Stimulated activated CD8-positive, alpha-beta memory T cell treated with anti-CD3 and anti-CD28 coated beads, Interleukin-4, amount 100 ng/mL, for 1 hour (primary cell): ENCODE data around the gene STX8.
A peak's percentile ranks its signal among the peaks of the same experiment; 100 is the strongest.
"Not testable (repeated sequence)": the region's sequence is repeated elsewhere in the genome, so short reads cannot be mapped to it uniquely, and the experiment has no call there.

Source experiments
- DNase-seq, 2 donors: peaks; one replicate each; pipeline ENCODE4 v3.0.0-alpha.2; 2020; ENCODE audit warnings: low read depth in 2 of 2, low spot score in 1 of 2

The STX8 gene, protein sequence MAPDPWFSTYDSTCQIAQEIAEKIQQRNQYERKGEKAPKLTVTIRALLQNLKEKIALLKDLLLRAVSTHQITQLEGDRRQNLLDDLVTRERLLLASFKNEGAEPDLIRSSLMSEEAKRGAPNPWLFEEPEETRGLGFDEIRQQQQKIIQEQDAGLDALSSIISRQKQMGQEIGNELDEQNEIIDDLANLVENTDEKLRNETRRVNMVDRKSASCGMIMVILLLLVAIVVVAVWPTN

GRCh38 chr17:9575381-9576101 is at the start of gene STX8:
Gene STX8 (minus strand): TSS chr17:9575820. CDS start chr17:9575808, 12 bp downstream.
- DNase-seq, result peak; percentile 55 to 57

- DNase-seq, result no peak
These were observed 47.3 kb upstream of the STX8 start for GRCh38 chr17:9622961-9623360.

DNA sequence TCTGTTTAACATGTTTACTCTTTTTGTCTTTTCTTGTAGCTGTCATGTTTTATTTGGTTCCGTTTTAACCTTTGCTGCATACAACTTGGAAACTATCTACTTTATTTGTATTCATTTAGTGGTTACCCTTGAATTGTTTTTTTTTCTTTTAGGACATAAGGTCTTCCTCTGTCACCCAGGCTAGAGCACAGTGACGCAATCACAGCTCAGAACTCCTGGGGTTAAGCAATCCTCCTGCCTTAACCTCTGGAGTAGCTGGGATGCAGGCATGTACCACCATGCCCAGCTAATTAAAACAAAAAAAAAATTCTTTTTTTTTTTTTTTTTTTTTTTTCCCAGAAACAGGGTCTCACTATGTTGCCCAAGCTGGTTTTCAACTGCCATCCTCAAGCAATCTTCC is 39.9 kb upstream of the STX8 start:
- no peak for DNase-seq

GRCh38 chr17:9612006-9612405 is 36.4 kb upstream of the STX8 start:
- no peak for DNase-seq

GRCh38 chr17:9611557-9611956 is 35.9 kb upstream of the STX8 start:
- no peak for DNase-seq

- DNase-seq, result not testable (repeated sequence)
These were observed 31.4 kb upstream of the STX8 start for GRCh38 chr17:9607058-9607457.

- DNase-seq, result no peak
These were observed 30.8 kb upstream of the STX8 start for GRCh38 chr17:9606453-9606852.

DNA sequence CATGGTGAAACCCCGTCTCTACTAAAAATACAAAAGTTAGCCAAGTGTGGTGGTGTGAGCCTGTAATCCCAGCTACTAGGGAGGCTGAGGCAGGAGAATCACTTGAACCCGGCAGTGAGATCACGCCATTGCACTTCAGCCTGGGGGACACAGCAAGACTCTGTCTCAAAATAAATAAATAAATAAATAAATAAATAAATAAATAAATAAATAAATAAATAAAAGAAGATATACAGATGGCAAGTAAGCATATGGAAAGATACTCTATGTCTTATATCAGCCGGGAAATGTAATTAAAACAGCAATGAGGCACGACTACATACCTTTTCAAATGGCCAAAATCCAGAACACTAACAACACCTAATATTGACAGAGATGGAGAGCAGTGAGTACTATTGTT is 29.0 kb upstream of the STX8 start:
- DNase-seq, result not testable (repeated sequence)

DNA sequence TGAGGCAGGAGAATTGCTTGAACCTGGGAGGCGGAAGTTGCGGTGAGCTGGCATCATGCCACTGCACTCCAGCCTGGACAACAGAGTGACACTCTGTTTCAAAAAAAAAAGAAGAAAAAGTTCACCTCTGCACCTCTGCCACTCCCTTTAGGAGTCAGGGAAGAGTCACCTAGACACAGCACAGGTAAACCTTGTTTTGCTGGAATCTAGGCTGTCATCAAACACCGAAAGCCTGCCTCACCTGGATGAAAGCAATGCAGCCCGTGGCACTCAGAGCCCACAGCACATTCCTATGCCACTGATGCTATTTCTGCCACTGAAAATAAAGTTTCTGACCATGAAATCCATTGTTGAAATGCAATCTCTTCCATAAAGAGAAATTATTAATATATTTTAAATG is 23.0 kb upstream of the STX8 start:
- DNase-seq, result no peak

DNA sequence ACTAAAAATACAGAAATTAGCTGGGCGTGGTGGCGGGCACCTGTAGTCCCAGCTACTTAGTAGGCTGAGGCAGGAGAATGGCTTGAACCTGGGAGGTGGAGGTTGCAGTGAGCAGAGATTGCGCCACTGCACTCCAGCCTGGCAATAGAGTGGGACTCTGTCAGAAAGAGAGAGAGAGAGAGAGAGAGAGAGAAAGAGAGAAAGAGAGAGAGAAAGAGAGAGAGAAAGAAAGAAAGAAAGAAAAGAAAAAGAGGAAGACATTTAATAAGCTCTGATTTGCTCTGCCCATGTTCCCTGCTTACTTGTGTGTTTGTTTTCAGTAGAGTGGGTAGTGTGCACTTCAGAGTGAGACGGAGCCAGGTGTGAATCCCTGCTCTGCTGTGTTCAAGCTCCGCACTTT is 22.0 kb upstream of the STX8 start:
- not testable (repeated sequence) for DNase-seq

- no peak for DNase-seq
These were observed 18.4 kb upstream of the STX8 start for GRCh38 chr17:9594065-9594464.

DNA sequence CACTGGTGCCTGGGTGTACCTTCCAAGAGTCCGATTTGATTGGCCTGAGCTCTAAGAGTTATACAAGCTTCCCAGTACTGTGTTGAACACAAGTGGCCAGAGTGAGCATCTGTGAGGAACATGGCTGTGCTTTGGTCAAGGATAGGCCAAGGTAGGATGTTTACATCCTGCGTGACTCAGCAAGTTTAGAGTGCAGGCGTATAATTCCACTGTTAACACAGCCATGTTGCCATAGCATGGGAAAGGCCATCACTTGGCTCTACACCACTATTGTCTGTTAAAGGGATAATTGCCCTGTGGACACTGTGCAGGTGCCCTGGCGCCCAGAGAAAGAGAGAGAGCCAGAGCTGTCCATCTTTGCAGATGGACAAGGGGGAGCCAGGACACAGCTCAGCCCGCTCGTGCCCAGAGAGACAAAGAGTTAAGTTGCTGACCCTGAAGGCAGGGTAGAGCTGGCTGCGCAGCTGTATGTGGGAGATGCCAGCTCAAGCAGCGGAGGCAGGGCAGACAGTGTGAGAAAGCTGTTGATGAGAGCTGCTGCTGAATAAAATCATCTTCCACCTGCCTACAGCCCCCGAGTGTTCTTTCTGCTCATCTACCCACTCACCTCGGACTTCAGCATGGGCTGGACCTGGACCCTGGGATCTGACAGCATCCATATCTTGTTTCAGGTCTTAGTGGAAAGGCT is 12.5 kb upstream of the STX8 start:
- DNase-seq, result no peak

GRCh38 chr17:9577373-9577709 is 1.7 kb upstream of the STX8 start:
- no peak for DNase-seq

DNA sequence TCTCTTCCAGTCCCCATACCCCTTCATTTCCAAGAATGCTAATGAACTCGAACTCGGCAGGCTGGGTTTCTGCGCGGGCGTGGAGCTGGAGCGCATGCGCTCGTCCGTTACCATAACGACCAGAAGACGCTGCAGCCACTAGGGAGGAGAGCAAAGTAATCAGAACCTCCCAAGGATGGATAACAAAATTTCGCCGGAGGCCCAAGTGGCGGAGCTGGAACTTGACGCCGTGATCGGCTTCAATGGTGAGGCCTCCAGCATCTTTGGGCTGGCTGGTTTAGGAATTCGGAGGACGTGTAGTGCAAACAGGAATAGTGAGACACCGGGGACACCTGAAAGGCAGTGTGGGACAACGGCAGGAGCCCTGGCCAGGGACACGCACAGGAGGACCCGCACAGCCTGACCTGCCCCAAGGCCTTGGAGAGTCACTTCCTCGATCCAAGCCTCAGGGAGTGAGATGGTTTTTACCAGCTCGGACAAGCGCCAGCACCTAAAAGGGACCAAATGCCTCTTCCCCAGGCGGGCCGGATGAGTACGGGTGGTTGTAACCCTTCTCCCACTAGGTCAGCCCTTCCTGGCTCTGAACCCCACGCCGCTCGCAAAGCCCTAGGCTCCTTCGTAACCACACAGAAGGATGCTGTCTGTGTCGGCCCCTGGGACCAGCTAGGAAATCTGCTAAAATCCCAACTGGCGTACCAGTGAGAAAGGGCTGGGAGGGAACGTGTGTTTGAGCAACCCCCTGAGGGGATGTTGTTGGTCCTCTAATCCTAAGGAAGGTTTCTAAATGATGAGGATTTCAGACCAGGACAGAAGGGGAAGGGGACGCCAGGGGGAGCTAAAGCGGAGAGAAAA is 1.1 kb upstream of the STX8 start, which contains the start of gene CFAP52:
Gene CFAP52 (plus strand): TSS at position 122 of the 852 bp plus-strand sequence. CDS start 54 bp downstream, at position 176.
- DNase-seq, result peak; percentile 17 to 60

DNA sequence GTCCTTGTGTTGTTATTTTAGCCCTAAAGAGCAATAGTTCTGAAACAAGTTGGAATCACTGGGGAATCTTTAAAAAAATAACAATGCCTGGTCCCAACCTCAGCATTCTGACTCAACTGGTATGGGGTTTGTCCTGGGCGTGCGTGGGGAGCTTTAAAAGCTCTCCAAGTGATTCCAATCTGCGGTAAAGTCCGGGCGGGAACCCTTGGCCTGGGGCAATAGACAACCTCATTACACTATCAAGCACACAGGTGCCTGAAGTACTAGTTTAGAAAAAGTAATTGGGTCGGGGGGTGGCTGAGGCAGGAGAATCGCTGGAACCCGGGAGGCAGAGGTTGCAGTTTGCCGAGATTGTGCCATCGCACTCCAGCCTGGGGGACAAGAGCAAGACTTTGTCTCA is 4.4 kb downstream of the STX8 start:
- no peak for DNase-seq

GRCh38 chr17:9568957-9569588 is 6.5 kb downstream of the STX8 start:
- no peak for DNase-seq

DNA sequence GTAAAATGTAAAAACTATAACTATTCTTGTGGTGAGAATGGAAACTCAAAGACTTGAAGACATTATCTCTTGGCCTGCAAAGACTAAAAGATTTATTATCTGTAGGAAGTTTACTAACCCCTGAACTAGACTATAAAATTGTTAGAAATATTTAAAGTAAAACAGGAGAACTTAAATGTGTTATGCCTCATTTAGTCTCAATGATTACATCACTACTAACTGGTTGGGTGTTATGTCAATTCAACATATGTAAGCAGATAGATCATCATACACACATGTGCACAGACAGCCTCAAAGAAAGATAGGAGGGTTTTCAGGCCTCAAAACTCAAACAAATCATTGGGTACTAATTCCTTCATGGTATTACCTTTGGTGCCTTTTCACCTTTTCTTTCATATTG is 7.6 kb downstream of the STX8 start:
- no peak for DNase-seq

DNA sequence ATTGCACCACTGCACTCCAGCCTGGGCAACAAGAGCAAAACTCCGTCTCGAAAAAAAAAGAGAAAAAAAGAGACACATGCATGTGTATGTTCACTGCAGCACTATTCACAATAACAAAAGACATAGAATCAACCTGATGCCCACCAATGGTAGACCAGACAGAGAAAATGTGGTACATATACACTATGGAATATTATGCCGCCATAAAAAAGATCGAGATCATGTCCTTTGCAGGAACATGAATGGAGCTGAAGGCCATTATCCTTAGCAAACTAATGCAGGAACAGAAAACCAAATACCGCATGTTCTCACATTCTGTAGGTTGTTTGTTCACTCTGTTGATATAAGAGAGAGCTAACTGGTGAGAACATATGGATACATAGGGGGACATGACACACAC is 8.9 kb downstream of the STX8 start:
- DNase-seq, result not testable (repeated sequence)

DNA sequence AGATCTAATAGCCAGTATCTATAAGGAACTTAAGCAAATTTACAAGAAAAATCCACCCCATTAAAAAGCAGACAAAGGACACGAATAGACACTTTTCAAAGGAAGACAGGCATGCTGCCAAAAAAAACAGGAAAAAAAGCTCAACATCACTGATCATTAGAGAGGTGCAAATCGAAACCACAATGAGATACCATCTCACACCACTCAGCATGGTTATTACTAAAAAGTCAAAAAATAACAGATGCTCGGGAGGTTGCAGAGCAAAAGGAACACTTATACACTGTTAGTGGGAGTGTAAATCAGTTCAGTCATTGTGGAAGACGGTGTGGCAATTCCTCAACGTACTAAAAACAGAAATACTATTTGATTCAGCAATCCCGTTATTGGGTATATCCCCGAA is 9.6 kb downstream of the STX8 start:
- no peak for DNase-seq

DNA sequence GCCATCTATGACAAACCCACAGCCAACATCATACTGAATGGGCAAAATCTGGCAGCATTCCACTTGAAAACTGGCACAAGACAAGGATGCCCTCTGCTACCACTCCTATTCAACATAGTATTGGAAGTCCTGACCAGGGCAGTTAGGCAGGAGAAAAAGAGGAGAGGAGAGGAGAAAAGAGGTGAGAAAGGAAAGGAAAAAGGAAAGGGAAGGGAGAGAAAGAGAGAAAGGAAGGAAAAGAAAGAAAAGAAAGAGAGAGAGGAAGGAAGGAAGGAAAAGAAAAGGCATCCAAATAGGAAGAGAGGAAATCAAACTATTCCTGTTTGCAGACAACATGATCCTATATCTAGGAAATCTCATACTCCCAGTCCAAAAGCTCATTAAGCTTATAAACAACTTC is 11.5 kb downstream of the STX8 start:
- DNase-seq, result no peak

DNA sequence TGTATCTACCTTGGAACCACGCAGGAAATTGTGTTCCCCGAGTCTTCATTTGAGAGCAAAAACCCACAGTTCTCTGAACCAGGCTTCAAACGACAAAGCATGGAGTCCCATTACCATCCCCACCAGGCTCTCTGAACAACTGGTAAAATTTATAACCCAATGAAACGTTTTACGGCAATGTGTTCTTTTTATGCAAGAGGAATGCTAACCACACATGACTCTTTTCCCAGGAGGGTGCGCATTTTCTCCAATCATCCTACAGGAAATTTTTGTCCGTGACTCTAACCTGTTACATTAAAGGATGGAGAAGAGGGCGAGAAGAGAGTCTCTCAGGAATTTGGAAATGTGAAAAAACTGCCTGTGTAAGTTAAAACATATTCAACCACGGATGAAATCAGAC is 17.8 kb downstream of the STX8 start:
- no peak for DNase-seq
